PC-3 (cell line): ENCODE measurements around the gene THEMIS. TPM values are rescaled to one million over a fixed set of nuclear protein-coding genes. Genes with fewer than 3 reads are reported as not detected.

Experiments used
- ATAC-seq: fragments of 200-7000 bp; cut with Tn5 transposase; 2 replicates; pipeline ENCODE4 v1.9.1; 2020; ENCODE audit warnings: mild to moderate bottlenecking, moderate library complexity
- BruUV-seq: library from RNA; stranded (reverse); fragments of 400-500 nt; replicated peaks from 2 replicates; lab custom pipeline; 2021; lab: Mats Ljungman, UMichigan
- CTCF ChIA-PET: fragments of 300-600 bp; sonication (Branson Sonifier 250); formaldehyde crosslinking; loops from one replicate; lab custom pipeline; 2022; ENCODE audit warnings: antibody characterized with exemption; lab: Charles Lee
- POLR2A ChIA-PET: fragments of 300-600 bp; sonication (Branson Sonifier 250); formaldehyde crosslinking; loops from one replicate; lab custom pipeline; 2022; ENCODE audit warnings: antibody characterized with exemption; ENCODE audit not compliant: unreplicated experiment; lab: Charles Lee
- DNase-seq: peaks from one replicate; pipeline ENCODE4 v3.0.0-alpha.2; 2015
- H2AFZ ChIP-seq: fragments of 300-600 bp; sonication (generic); 2 replicates; pipeline ENCODE4 v1.6.0; 2016; ENCODE audit warnings: antibody characterized with exemption, low read length
- H3F3A ChIP-seq: fragments of 300-600 bp; sonication (generic); one replicate; pipeline ENCODE4 v1.6.0; 2017; ENCODE audit warnings: antibody characterized with exemption, low read length, control low read depth, mild to moderate bottlenecking; ENCODE audit not compliant: unreplicated experiment
- H3K27ac ChIP-seq: fragments of 300-600 bp; sonication (generic); 2 replicates; pipeline ENCODE4 v1.5.1; 2016; ENCODE audit warnings: mild to moderate bottlenecking, low read length
- H3K27me3 ChIP-seq: fragments of 300-600 bp; sonication (generic); 2 replicates; pipeline ENCODE4 v1.6.1; 2016; ENCODE audit warnings: low read length, mixed read lengths
- H3K36me3 ChIP-seq: fragments of 300-600 bp; sonication (generic); 2 replicates; pipeline ENCODE4 v1.6.1; 2016; ENCODE audit warnings: low read depth, mixed run types, low read length, mixed read lengths
- H3K4me1 ChIP-seq: fragments of 300-600 bp; sonication (generic); 2 replicates; pipeline ENCODE4 v1.5.1; 2016; ENCODE audit warnings: low read length; ENCODE audit not compliant: insufficient read depth
- H3K4me2 ChIP-seq: fragments of 300-600 bp; sonication (generic); 2 replicates; pipeline ENCODE4 v1.6.0; 2016; ENCODE audit warnings: low read length
- H3K4me3 ChIP-seq: fragments of 300-600 bp; sonication (generic); 2 replicates; pipeline ENCODE4 v1.5.1; 2016; ENCODE audit warnings: mild to moderate bottlenecking, low read length, mixed read lengths
- H3K79me2 ChIP-seq: fragments of 300-600 bp; sonication (generic); 2 replicates; pipeline ENCODE4 v1.6.1; 2017; ENCODE audit warnings: low read length, mixed read lengths
- H3K9ac ChIP-seq: fragments of 300-600 bp; sonication (generic); 2 replicates; pipeline ENCODE4 v1.6.0; 2016; ENCODE audit warnings: mild to moderate bottlenecking, low read length
- H3K9me2 ChIP-seq: fragments of 300-600 bp; sonication (generic); replicated peaks from 2 replicates; pipeline ENCODE4 v1.6.1; 2016; ENCODE audit warnings: mixed run types, low read length, mixed read lengths
- H3K9me3 ChIP-seq: fragments of 300-600 bp; sonication (generic); 2 replicates; pipeline ENCODE4 v1.6.1; 2016; ENCODE audit warnings: low read length, mixed read lengths
- H4K20me1 ChIP-seq: fragments of 300-600 bp; sonication (generic); 2 replicates; pipeline ENCODE4 v1.6.1; 2016; ENCODE audit warnings: low read length, mixed read lengths
- CTCF ChIP-seq: fragments of 300-600 bp; sonication (generic); conservative IDR thresholded peaks from 2 replicates; pipeline ENCODE4 v1.5.1; 2017; ENCODE audit warnings: antibody characterized with exemption, low read depth, mild to moderate bottlenecking, low read length
- EZH2 ChIP-seq: fragments of 300-600 bp; sonication (generic); IDR thresholded peaks from one replicate; pipeline ENCODE4 v1.6.1; 2017; ENCODE audit warnings: antibody characterized with exemption, mild to moderate bottlenecking, low read length; ENCODE audit not compliant: unreplicated experiment
- EZH2phosphoT487 ChIP-seq: fragments of 300-600 bp; sonication (generic); IDR thresholded peaks from 2 replicates; pipeline ENCODE4 v1.6.1; 2018; ENCODE audit warnings: mild to moderate bottlenecking, antibody characterized with exemption, low read length, borderline replicate concordance
- intact Hi-C: fragments of 100-400 bp; cut with micrococcal nuclease; formaldehyde crosslinking; loops from 2 replicates; pipeline ENCODE4 v1.9.0; 2023
- total RNA-seq: library from RNA; depleted of rRNA; stranded (reverse); fragments of >200 nt; gene quantifications from 2 replicates; pipeline ENCODE4 v1.2.3, GENCODE V29; 2014

THEMIS gene
- total RNA-seq, 1 experiment from 2014 or later = not detected

- POLR2A ChIA-PET = no interaction called here
- CTCF ChIA-PET = no interaction called here
- Histone ChIP-seq H3K4me1 (no peaks in the 10 kb centered on the region), H3K9ac (no peak overlapping the region), H4K20me1 (no peaks in the 10 kb centered on the region), H2AFZ (no peak overlapping the region), H3K4me3 (no peak overlapping the region), H3K27ac (no peak overlapping the region), H3K36me3 (no peaks in the 10 kb centered on the region), H3K4me2 (no peak overlapping the region), H3F3A (no peaks in the 10 kb centered on the region), H3K27me3 (no peaks in the 10 kb centered on the region), H3K9me2 (no peaks in the 10 kb centered on the region), H3K9me3 (no peaks in the 10 kb centered on the region), H3K79me2 (no peaks in the 10 kb centered on the region)
- intact Hi-C loops = no loop called here
- no peak for ATAC-seq
- no peak for DNase-seq
- no TSS peak for BruUV-seq
- TF ChIP-seq EZH2 = no peak
Observed at GRCh38 chr6:127921982-127922381, 21.1 kb upstream of the THEMIS start.

GRCh38 chr6:127920804-127921203 is 19.9 kb upstream of the THEMIS start:
- H3K36me3 ChIP-seq = no peaks in the 10 kb centered on the region
- H3K4me2 ChIP-seq = no peak overlapping the region
- ATAC-seq = no peak
- H3K4me1 ChIP-seq = no peaks in the 10 kb centered on the region
- H3F3A ChIP-seq = no peaks in the 10 kb centered on the region
- no peaks in the 10 kb centered on the region for H4K20me1 ChIP-seq
- H3K4me3 ChIP-seq = no peak overlapping the region
- H3K27ac ChIP-seq = no peak overlapping the region
- no peaks in the 10 kb centered on the region for H3K79me2 ChIP-seq
- H3K27me3 ChIP-seq = no peaks in the 10 kb centered on the region
- ChIA-PET POLR2A (no interaction called here), CTCF (no interaction called here)
- no peaks in the 10 kb centered on the region for H3K9me3 ChIP-seq
- BruUV-seq = no TSS peak
- no peak overlapping the region for H2AFZ ChIP-seq
- no peak for DNase-seq
- H3K9ac ChIP-seq = no peak overlapping the region
- TF ChIP-seq CTCF = no peak
- TF ChIP-seq EZH2 = no peak
- TF ChIP-seq EZH2phosphoT487 = no peak
- intact Hi-C loops = no loop called here
- no peaks in the 10 kb centered on the region for H3K9me2 ChIP-seq

GRCh38 chr6:127918506-127919427 is 17.9 kb upstream of the THEMIS start:
- CTCF ChIA-PET = no interaction called here
- H3K79me2 ChIP-seq = no peaks in the 10 kb centered on the region
- no peak overlapping the region for H3K4me2 ChIP-seq
- H3K4me3 ChIP-seq = no peak overlapping the region
- no peak overlapping the region for H3K27ac ChIP-seq
- intact Hi-C loops = no loop called here
- no peak for DNase-seq
- TF ChIP-seq EZH2phosphoT487 (no peak), EZH2 (no peak), CTCF (no peak)
- BruUV-seq = no TSS peak
- H3F3A ChIP-seq = no peaks in the 10 kb centered on the region
- H3K36me3 ChIP-seq = no peaks in the 10 kb centered on the region
- H3K9ac ChIP-seq = no peak overlapping the region
- ATAC-seq = no peak
- no peak overlapping the region for H2AFZ ChIP-seq
- H3K9me2 ChIP-seq = no peaks in the 10 kb centered on the region
- POLR2A ChIA-PET = no interaction called here
- H3K9me3 ChIP-seq = no peaks in the 10 kb centered on the region
- H3K27me3 ChIP-seq = no peaks in the 10 kb centered on the region
- no peaks in the 10 kb centered on the region for H4K20me1 ChIP-seq
- H3K4me1 ChIP-seq = no peaks in the 10 kb centered on the region
